OCI-LY1 (cell line): Measurements from ENCODE around the gene GSG1L.

Experiments used
- CTCF ChIP-seq: fragments of 200-600 bp; sonication (generic), shearing (Covaris generic); IDR thresholded peaks from 2 replicates; pipeline ENCODE4 v1.5.1; 2017; ENCODE audit warnings: mild to moderate bottlenecking, antibody characterized with exemption, low read length, moderate library complexity, mixed read lengths
- EZH2 ChIP-seq: fragments of 200-600 bp; sonication (generic), shearing (Covaris generic); IDR thresholded peaks from 2 replicates; pipeline ENCODE4 v1.8.0; 2017; ENCODE audit warnings: borderline replicate concordance, mixed run types, mild to moderate bottlenecking, antibody characterized with exemption, low read length, moderate library complexity, mixed read lengths

DNA sequence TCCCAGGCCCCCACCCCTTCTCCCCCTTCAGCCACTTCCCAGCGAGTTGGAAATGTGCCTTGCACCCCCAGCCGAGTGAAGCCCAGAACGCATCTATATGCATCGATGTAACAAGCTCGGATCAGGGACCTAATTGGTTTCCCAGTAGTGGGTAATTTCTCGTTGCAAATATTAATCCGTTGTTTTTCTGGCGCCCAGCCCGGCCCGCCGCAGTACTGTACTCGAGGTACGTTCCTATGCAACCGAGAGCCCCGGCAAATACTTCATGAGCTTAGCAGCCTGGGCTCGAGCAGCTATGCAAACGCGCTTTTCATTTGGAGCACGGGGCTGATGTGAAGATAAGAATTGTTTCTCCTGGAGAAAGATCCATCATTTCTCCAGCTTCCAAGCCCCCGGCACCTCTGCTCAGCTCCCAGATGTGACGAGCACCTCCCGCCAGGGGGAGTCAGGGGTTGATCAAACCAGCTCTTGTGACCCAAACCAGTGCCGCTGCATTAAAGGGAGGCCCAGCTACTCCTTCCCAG lies 283.8 kb downstream of the GSG1L start:
- TF ChIP-seq CTCF (peak; percentile 36; the same call in 1 of the 2 replicates), EZH2 (no peak)
